ENCODE results near the gene SLC6A17. TPM values are rescaled to one million over a fixed set of nuclear protein-coding genes. Genes with fewer than 3 reads are reported as not detected.

Gene SLC6A17
- total and polyA plus RNA-seq, 9 of the 15 experiments (the other 6 are each of a cell fraction or from before 2014, with no cell fraction given), result not detected

GRCh38 chr1:110210604-110211495 lies 60.6 kb downstream of the SLC6A17 start (continued):
- TF ChIP-seq MLX (CRISPR knock-in tag; conservative IDR thresholded peaks at IDR 0.05), result no peak
- TF ChIP-seq ARID4B (CRISPR knock-in tag; IDR thresholded peaks at IDR 0.05), result no peak; the same call in 1 of the 2 replicates
- TF ChIP-seq FOXK1 (CRISPR knock-in tag; IDR thresholded peaks at IDR 0.05; ENCODE audit: borderline replicate concordance), result no peak
- TF ChIP-seq TCF3 (CRISPR knock-in tag; IDR thresholded peaks at IDR 0.05), result no peak
- TF ChIP-seq TSHZ1 (CRISPR knock-in tag; IDR thresholded peaks at IDR 0.05), result no peak
- no peak for TF ChIP-seq CBX3 (IDR thresholded peaks at IDR 0.05; ENCODE audit: borderline replicate concordance in 1 of 2, low read length in 2 of 2)
- no peak for TF ChIP-seq CBX1 (IDR thresholded peaks at IDR 0.05; ENCODE audit: low read depth)
- no peak for TF ChIP-seq EP400 (IDR thresholded peaks at IDR 0.05)
- 0 out of 2 replicates have a peak, but pooled peaks have one; percentile 26 for TF ChIP-seq ETV5 (CRISPR knock-in tag; IDR thresholded peaks at IDR 0.05; ENCODE audit: low read depth)
- no peak for TF ChIP-seq CREB1 (IDR thresholded peaks at IDR 0.05)
- no peak for TF ChIP-seq CREB1 (CRISPR knock-in tag; IDR thresholded peaks at IDR 0.05)
- TF ChIP-seq CXXC5 (CRISPR knock-in tag; IDR thresholded peaks at IDR 0.05), result peak; percentile 23; the same call in 1 of the 2 replicates
- TF ChIP-seq CLOCK (CRISPR knock-in tag; IDR thresholded peaks at IDR 0.05; ENCODE audit: borderline replicate concordance), result no peak

Data from K562 (cell line).